DLD1 (cell line): ENCODE data around the gene CDKN1B.
"Not testable (repeated sequence)": the region's sequence is repeated elsewhere in the genome, so short reads cannot be mapped to it uniquely, and the experiment has no call there.

Experiments used
- in situ Hi-C: cut with HindIII; loops from 2 replicates; pipeline ENCODE4 v1.10.0; 2017; ENCODE audit warnings: low sequenced_read_pairs

CDKN1B gene

GRCh38 chr12:12723681-12724420, 6.7 kb downstream of the CDKN1B start:
- in situ Hi-C loops = no loop called here

DNA sequence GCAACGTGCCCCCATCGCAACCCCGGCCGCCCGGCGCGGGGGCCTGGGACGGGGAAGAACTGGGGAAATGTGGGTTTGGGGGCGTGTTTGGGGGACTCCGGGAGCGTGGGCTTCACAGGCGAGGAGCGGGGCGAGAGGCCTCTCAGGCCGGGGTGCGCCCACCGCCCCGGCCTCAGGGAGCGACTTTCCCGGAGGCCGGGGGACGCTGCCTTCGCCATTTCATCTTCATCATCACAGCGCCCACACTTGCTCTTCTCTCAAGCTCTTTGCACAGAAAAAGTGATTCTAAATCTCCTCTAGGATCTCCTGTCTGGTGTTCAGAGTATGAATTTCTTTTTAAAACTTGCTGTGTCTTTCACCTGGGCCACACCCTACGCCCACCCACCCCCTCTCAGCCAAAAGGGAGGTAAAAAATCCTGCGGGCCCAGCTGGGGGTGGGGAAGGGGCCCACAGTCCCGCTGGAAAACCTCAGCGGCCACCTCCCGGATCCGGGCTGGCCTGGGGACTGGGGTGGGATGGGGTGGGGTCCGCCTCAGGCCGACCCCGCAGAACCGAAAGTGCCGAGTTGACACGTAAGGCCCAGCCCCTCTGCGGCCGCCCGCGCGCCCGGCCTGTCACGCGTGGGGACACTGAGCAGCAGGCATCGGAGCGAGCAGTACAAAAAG, 7.4 kb downstream of the CDKN1B start:
- in situ Hi-C loops = no loop called here

GRCh38 chr12:12725086-12725955, 8.2 kb downstream of the CDKN1B start:
- in situ Hi-C loops = no loop called here

DNA sequence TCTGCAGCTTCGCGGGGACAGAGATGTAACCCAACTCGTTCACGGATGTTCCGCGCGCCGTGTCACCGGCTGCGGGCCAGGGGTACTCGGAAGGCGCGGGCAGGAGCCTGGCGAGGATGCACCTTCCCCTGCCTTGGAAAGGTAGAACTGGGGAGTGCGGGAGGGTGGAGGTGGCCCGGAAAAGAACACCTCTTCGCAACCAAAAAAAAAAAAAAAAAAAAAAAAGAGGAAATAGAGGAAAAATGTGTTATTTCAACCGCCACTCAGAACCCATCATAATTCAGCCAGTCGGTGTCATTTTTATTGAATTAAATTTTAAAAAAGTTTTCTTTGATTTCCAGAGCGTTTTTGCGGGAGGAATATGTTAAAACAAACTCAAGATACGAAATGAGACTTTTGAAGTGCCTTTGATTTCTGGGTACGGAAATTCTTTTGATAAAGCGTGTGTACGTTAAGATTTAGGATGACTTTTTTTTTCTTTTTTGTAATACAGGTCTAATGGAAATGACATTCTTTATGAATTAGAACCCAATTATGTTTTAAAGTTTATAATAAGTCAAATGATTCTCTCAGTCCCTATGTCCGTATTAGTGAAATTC, 8.9 kb downstream of the CDKN1B start:
- in situ Hi-C loops = no loop called here

DNA sequence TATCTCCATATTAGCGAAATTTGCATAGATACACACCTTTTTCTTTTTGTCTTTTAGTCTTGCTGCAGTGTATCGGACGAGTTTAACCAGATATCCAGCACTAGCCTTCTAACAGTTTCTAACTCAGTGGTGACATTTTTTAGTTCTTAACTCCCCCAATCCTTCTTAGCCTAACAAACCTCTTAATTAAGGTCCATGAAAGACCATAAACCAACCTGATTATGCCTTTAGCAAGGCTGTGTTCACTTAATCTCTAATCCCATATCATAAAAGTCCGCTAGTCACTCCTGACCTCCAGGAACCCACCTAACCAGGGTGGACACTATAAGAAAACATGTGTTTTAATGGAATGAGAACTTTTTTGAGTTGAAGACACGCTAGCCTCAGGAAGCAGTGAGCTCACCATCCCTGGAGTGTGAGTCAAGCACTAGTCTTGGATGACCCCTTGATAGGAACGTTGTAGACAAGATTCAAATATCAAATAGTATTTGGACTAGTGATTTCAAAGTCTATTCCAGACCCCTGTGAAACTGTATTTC, 9.5 kb downstream of the CDKN1B start:
- in situ Hi-C loops = no loop called here

GRCh38 chr12:12731178-12731577, 14.0 kb downstream of the CDKN1B start:
- in situ Hi-C loops = no loop called here

GRCh38 chr12:12731785-12732184, 14.6 kb downstream of the CDKN1B start:
- in situ Hi-C loops = no loop called here

- in situ Hi-C loops = no loop called here
Measured at GRCh38 chr12:12733118-12733517, 15.9 kb downstream of the CDKN1B start.

- in situ Hi-C loops = no loop called here
Measured at GRCh38 chr12:12734054-12734453, 16.9 kb downstream of the CDKN1B start.

GRCh38 chr12:12734561-12735071, 17.4 kb downstream of the CDKN1B start:
- in situ Hi-C loops = no loop called here

GRCh38 chr12:12735301-12735700, 18.1 kb downstream of the CDKN1B start:
- in situ Hi-C loops = no loop called here

DNA sequence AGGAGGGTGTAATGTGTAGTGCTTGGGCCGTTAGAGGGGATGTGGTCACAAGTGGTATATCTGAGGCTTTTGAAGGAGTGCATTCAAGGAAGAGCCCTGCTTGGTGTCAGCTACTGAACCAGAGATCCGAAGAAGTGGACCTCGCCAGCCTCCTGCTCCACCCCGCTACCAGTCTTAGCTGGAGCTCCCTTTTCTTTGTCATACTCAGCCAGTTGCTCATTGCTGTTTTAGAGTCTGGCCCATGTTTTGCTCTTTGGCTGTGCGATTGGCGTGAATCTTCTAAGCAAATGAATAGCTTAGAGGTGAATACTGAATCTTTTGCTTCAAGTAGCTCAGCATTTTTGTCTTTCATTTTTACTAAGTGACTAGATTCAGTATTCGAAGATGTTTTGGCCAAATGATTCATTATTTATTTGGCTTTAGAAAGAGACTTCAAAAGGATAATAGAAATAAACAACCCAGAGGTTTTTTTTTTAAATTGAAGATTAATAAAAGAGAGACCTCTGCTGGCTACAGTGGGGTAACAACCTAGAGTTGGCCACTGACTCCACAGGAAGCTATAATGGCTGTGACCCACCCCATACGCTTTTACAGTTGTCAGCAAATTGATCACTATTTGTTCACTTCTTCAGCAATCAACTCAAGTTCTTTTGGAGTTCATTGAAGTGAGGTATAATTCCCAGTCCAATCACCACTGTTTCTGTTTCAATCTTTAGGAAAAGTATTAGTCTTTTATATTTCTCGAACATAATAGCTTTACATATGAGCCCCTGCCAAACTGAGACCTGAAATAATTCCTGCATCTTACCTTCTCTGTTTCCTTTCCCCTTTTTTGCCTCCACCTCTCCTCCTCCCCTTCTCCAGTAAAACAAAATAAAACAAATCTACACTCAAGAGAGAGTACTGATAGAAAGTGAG, 19.9 kb downstream of the CDKN1B start:
- in situ Hi-C loops = no loop called here

GRCh38 chr12:12738152-12738551, 21.0 kb downstream of the CDKN1B start:
- in situ Hi-C loops = not testable (repeated sequence)

- in situ Hi-C loops = no loop called here
Measured at GRCh38 chr12:12741660-12742059, 24.5 kb downstream of the CDKN1B start.

- in situ Hi-C loops = no loop called here
Measured at GRCh38 chr12:12744546-12745305, 27.6 kb downstream of the CDKN1B start.

GRCh38 chr12:12745576-12746211, 28.5 kb downstream of the CDKN1B start:
- in situ Hi-C loops = no loop called here

DNA sequence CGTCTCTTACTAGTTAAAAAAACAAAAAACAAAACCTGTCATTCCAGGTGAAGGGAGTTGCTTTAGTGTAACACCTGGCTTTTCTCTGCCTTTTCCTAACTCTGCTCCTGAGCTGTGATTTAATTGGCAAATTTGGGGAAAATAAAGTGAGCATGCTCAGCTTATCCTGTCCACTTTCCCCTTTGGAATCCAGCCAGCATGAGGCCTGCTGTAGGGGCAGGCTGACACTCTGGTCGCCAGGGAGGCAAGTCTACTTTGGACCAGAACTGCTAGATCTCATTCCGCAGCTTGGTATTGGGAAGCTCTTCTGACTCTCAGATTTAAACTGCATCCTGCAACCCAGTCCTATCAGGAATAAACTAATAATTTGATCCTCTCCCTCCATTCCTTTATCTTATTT, 30.1 kb downstream of the CDKN1B start:
- in situ Hi-C loops = no loop called here

DNA sequence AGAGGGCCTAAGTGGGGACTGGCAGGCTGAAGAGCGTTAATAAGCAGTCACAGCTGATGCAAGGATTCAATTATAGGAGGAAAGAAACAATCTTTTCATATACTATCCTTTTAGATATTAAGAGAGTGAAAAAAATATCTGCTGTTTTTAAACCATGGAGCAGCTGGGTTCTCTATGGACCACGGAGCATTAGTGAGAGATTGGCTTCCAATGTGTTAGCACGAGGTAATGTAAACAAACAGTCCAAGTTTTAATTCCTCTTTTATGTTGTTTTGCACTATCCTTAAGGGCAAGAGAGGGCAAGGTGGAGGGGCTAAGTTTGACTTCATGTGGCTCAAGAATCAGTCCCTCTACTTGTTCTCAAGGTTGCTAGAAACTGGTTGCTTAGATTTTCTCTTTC, 30.9 kb downstream of the CDKN1B start:
- in situ Hi-C loops = no loop called here
